DMS53 treated with DMSO at 0.1 percent for 48 hours (cell line): ENCODE measurements around the gene ADCY9.
"Not testable (repeated sequence)": the region's sequence is repeated elsewhere in the genome, so short reads cannot be mapped to it uniquely, and the experiment has no call there.

Experiments used
- DNase-seq: peaks from one replicate; lab custom pipeline; 2025; ENCODE audit not compliant: unreplicated experiment; lab: John Stamatoyannopoulos, UW

Gene ADCY9

GRCh38 chr16:3954411-3954921 is 161.8 kb downstream of the ADCY9 start:
- DNase-seq = no peak

- DNase-seq = no peak
Observed at GRCh38 chr16:3953728-3954410, 162.4 kb downstream of the ADCY9 start.

- no peak for DNase-seq
Observed at GRCh38 chr16:3952737-3953131, 163.5 kb downstream of the ADCY9 start.

GRCh38 chr16:3951861-3952736 is 164.1 kb downstream of the ADCY9 start:
- no peak for DNase-seq

- not testable (repeated sequence) for DNase-seq
Observed at GRCh38 chr16:3951380-3951779, 164.9 kb downstream of the ADCY9 start.

GRCh38 chr16:3950343-3951193 is 165.7 kb downstream of the ADCY9 start:
- no peak for DNase-seq

GRCh38 chr16:3949946-3950342 is 166.3 kb downstream of the ADCY9 start:
- DNase-seq = no peak

- DNase-seq = no peak
Observed at GRCh38 chr16:3949287-3949686, 167.0 kb downstream of the ADCY9 start.

- no peak for DNase-seq
Observed at GRCh38 chr16:3948378-3948995, 167.8 kb downstream of the ADCY9 start.

- no peak for DNase-seq
Observed at GRCh38 chr16:3946604-3947180, 169.6 kb downstream of the ADCY9 start.

- DNase-seq = no peak
Observed at GRCh38 chr16:3945751-3946603, 170.3 kb downstream of the ADCY9 start.

- not testable (repeated sequence) for DNase-seq
Observed at GRCh38 chr16:3944457-3944856, 171.8 kb downstream of the ADCY9 start.

GRCh38 chr16:3942146-3942545 is 174.1 kb downstream of the ADCY9 start:
- DNase-seq = not testable (repeated sequence)

GRCh38 chr16:3938843-3939624 is 177.2 kb downstream of the ADCY9 start:
- DNase-seq = no peak

- no peak for DNase-seq
Observed at GRCh38 chr16:3938471-3938842, 177.8 kb downstream of the ADCY9 start.

GRCh38 chr16:3937066-3937875 is 179.0 kb downstream of the ADCY9 start:
- DNase-seq = no peak

- no peak for DNase-seq
Observed at GRCh38 chr16:3935921-3936320, 180.3 kb downstream of the ADCY9 start.
